Hippocampal formation (tissue), 2 donors: ENCODE measurements around the gene CCNB2.
"Not testable (repeated sequence)": the region's sequence is repeated elsewhere in the genome, so short reads cannot be mapped to it uniquely, and the experiment has no call there.

Experiments
- DNase-seq, 2 donors: peaks; one replicate each; lab custom pipeline; 2025; lab: John Stamatoyannopoulos, UW

Gene CCNB2

DNA sequence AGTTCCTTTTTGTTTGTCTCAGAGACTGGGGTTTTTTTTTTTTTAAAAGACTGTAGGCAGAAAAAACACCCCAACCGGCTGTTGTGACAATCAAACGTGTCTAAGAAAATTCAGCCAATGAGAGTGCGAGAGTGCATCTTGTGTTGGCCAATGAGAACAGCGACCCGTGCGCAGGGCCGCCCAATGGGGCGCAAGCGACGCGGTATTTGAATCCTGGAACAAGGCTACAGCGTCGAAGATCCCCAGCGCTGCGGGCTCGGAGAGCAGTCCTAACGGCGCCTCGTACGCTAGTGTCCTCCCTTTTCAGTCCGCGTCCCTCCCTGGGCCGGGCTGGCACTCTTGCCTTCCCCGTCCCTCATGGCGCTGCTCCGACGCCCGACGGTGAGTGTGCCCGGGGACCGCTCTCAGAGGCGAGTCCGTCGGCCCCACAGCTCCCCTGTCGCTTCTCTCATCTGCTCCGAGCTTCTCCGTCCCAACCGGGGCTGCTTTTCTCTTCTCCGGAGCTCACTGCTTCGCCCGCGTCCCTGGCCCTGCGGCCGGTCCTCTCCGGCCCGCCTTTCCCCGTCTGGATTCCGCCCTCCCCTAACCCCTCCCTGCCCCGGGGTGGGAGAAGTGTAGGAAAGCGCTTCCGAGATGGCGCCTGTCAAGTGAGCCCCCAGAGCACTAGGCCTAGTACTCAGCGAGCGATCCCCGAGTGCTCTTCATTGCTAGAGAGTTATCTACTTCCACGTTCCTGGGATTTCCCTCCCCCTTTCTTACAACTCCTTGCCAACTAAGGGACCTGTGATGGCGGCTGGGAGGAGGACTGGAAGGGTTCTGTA lies at the start of gene CCNB2:
Gene CCNB2, plus strand, starts transcription at position 235 of the 821 bp plus-strand sequence. Its CDS starts 123 bp downstream, at position 358.
- peak; percentile 80 to 90 for DNase-seq

DNA sequence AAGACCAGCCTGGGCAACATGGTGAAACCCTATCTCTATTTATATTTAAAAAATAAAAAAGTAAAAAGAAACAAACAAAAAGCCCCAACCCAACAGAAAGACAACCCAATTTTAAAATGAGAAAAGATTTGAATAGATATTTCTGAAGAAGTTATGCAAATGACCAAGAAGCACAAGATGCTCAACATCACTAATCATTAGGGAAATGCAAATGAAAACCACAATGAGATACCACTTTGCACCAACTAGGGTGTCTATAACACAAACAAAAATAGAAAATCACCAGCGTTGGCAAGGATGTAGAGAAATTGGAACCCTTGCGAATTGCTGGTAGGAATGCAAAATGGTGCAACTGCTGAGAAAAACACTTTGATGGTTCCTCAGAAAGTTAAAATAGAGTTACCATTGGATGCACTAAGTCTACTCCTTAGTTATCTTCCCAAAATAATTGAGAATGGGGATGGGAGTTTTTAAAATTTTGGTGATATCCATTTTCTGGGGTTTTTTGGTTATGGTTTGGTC lies 45.8 kb upstream of the CCNB2 start:
- DNase-seq, result no peak

DNA sequence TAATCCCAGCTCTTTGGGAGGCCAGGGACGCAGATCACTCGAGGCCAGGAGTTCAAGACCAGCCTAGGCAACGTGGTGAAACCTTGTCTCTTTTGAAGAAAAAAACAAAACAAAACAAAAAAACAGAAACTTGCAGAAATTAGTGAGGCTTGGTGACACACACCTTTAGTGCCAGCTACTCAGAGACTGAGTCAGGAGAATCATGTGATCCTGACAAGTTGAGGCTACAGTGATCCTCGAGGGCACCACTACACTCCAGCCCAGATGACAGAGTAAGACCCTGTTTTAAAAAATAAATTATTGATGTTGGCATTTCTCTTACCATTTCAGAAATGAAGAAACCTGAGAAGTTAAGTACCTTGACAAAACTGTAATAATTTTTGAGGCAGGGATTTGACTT lies 44.6 kb upstream of the CCNB2 start:
- no peak for DNase-seq

DNA sequence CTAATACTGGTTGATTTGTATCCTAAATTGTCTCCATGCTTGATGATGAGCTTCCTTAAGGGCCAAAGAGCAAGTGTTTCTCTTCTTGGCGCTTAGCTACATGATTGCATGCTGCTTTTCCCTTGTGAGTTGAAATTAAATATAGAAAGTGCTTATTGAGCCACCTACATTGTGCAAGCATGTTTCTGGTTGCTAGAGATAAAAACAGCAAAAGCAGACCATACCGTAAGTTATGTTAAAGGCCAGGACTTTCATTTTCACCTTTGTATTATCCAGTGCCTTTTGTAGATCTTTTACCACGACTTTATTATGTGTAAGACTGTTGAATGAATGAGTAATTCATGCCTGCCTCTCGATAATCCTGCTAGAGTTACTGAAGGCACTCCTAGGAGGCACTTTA lies 41.9 kb upstream of the CCNB2 start:
- DNase-seq, result no peak

DNA sequence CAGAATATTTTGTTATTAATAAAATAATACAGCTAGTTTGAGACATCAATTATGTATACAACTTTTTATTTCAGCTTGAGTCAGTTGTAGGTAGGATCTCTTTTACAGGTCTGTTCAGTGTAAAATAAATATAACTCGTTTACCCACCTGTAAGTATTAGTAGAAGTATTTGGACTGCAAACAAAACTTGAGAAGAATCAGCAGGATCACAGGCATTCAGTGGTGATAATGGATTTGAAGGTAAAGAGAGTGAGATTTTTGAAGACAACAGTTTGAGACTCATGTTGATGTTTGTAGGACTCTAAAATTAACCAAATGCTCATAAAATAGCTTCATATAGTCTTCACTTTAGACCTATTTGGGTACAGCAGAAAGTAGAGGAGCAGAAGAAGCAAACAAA lies 35.5 kb upstream of the CCNB2 start:
- DNase-seq, result no peak

DNA sequence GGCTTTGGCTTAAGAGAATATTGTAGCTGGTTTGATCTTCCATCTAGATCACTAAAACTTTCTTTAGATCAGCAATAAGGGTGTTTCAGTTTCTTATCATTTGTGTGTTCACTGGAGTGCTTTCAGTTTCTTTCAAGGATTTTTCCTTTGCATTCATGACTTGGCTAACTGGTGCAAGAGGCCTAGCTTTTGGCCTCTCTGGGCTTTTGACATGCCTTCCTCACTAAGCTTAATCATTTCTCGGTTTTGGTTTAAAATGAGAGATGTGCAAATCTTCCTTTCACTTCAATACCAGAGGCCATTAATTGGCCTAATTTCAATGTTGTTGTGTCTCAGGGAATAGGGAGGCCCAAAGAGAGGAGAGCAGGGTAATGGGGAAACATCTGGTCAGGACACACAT lies 30.3 kb upstream of the CCNB2 start:
- no peak for DNase-seq

DNA sequence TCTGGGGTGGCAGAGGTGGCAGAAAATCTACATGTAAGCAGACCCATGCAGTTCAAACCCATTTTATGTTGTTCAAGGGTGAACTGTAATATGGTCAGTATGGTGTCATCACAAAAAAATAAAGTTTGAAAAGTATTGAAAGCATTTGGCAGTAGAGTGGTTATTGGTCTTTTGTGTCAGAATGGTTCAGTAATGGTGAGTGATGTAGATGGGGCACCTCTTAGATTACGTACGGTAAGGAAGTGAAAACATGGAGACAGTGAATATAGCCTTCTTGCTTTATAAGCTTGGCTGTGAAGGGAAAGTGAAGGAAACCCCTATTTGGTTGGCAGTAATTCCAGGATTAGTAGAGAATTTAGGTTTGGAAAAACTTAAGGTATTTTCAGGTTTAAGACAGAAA lies 17.2 kb upstream of the CCNB2 start:
- no peak for DNase-seq

DNA sequence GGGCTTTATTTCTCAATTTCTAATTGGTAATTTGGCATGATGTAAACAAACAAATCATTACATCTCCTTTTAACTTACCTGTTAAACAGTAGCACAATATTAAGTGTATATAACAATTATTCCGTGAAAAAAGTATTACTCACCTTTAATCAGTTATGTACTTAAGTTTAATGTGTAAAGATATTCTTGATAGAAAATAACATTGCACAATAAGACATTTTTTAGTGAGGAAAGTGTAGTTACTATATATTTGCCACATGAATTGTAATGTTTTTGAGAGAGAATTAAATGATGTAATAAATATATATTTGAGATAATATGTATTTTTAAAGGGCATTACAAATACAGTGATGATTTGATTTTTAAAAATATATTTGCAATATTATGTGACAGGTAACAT lies 10.9 kb upstream of the CCNB2 start:
- no peak for DNase-seq

DNA sequence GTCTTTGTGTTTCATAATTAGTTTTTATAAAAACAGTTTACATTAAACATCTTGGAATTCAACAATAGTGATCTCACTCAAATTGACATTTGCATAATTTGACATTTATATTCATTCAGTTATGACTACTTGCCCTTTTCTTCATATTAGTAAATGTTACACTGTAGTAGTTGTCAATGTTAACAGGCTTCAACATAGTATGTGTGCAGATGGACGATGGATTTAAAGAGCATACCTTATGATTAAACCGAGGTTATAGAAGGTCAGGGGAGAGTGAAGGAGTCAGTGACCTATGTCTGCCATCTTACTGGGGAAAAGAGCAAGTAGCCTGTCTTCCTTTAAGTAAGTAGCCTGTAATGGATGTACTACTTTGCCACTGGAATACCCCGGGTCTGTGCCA lies 8.5 kb upstream of the CCNB2 start:
- no peak for DNase-seq

DNA sequence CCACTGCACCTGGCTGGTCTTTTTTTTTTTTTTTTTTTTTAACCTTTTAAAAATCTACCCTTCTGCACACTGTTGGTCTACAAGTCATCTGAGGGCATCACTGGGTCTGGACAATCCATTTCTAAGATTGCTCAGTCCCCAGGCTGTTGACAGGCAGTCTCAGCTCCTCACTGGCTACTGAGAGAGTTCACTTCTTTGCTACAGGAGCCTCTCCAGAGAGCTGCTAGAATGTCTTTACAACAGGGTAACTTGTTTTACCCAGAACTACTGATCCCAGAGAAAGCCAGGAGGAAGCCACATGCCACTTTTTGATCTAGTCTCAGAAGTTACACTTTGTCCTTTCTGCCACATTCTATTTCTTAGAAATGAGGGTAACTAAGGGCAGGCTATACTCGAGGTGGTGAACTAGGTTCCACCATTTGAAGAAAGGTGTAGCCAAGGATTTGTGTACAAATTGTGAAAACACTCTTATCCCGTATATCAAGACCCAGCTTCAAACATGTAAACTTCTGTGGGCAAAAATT lies 5.7 kb upstream of the CCNB2 start:
- no peak for DNase-seq

DNA sequence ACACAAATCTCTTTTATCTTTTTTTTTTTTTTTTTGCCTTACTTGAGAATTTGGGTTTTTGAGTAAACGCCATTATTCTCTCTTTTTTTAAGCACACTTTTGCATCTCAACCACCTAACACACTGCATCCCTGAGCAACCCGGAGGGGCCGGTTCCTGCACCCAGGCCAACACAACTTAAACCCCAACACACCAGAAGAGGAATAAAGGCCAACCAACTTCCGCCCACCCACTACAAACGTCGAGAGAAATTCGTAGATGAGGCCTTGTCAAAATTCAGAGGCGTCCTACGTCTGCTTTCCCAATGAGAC lies 389 bp upstream of the CCNB2 start:
- no peak for DNase-seq

DNA sequence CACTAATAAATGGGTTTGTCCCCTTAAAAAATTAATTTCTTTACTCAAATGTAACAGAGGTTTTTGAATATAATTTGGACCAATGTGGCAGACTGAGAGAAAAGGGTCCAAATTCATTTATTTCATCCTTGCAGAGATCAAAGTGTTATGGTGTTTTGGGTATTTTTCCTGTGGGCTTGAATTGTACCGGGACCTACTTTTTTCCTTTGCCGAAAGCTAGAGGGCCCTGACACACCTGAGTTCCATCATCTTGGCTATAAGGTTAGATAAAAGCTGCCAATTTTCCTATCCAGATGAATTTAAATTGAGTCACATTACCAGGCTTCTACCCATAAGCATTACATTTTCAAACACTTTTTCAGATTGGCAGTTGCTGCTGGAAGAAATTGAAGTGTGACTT lies 908 bp downstream of the CCNB2 start:
- no peak for DNase-seq

DNA sequence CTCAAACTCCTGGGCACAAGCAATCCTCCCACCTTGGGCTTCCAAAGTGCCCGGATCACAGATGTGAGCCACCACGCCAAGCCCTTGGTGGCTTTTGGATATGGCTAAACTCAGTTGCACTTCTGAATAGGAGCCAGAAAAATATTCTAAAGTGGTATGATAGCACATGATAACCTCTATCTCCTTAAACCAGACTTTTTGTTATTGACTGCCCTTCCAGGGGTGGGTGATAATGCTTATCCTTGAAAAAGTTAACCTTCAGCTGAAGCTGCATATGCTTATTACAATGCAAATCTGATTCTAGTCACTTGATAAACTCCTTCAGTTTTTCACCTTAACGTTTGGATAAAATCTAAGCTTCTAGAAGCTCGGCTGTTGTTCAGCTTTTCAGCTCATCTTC lies 6.3 kb downstream of the CCNB2 start:
- DNase-seq, result no peak

DNA sequence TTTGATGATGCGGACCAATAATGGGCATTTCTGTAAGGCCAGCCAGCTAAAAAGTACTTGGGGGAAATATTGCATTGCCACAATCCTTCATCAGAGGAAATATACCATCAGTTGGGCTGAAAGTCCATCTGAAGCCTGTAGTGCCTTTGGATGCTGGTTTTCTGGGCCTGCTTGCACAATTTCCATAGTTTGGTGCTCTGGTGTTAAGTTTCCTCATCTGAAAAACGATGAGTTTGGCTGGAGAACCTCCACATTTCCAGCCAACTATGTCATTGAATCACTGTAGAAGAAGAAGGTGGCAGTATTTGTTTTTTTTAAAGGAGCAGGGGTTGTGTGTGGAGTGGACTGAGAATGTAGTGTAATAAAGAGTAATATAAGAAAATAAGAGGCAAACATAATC lies 10.1 kb downstream of the CCNB2 start:
- DNase-seq, result no peak

DNA sequence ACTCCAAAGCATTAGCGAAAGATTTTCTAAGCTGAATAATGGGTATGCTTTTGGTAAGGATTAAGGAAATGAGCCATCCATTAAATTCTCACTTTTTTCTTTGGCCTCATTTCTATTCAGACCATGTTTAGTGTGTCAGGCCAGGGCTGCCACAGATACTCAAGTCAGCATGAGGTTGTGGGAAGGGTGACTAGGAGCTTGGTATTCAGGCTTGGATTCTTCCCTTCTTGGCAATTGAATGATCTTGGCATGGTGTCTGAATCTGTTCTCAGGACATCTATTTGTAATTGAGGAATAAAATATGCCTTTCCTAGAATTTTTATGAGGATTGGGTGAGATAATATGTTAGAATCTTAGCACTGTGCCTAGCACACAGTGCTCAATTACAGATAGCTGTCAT lies 11.2 kb downstream of the CCNB2 start:
- DNase-seq, result no peak

DNA sequence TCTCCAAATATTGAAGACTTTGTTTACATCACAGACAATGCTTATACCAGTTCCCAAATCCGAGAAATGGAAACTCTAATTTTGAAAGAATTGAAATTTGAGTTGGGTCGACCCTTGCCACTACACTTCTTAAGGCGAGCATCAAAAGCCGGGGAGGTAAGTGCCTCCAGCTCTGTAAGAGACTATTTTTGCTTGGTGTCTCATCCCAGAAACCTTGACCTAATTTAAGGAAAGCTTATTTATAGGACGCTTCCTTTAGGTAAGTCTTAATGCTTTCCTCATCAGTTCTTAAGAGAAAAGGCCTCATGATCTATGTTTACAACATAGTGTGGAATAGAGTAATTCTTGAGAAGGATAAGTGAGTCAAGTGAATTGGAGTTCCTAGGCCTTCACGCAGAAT lies 11.8 kb downstream of the CCNB2 start:
- no peak for DNase-seq

DNA sequence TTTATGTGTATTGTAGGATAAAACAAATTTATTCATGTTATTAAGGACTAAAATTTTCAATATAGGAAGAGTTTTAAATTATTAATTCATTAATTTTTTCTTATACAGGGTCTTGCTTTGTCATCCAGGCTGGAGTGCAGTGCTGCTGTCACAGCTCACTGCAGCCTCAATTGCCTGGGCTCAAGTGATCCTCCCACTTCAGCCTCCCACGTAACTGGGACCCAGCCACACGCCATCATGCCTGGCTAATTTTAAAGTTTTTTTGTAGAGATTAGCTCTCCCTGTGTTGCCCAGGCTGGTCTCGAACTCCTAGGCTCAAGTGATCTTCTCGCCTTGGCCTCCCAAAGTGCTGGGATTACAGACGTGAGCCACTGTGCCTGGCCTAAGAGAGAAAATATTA lies 14.7 kb downstream of the CCNB2 start:
- DNase-seq, result no peak

DNA sequence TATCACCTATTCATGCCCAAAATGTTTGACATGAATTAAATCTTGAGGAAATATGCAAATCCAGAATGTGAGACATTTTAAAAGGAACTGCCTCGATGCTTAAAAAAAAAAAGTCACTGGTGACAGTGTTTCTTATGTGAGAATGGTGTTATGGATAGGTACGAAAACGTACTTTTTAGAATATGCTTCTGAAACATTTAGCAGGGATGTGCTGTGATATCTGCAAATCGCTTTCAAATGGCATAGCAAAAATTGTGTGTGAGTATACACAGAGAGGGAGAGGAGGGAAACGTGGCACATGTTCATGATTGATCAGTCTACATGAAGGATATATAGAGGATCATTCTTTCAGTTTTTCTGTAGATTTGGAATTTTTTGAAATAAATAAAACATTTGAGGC lies 16.0 kb downstream of the CCNB2 start:
- no peak for DNase-seq

DNA sequence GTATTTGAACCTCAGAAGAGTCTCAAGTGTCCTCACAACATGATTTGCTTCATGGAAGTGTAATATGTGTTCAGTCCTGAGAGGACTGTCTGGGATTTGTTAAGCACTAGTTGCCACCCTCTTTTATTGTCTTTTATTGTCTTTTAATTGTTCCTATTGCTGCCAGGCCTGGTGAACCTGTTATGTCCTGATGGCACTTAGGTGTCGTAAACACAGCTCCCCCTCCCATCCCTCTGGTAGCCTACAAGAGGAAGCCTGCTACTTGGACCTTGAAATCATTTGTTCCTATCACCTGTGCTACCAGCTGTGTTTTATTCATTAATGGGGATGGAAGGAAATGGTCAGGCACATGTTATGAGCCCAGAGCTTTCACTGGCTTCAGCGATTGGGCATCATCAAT lies 19.3 kb downstream of the CCNB2 start:
- no peak for DNase-seq

DNA sequence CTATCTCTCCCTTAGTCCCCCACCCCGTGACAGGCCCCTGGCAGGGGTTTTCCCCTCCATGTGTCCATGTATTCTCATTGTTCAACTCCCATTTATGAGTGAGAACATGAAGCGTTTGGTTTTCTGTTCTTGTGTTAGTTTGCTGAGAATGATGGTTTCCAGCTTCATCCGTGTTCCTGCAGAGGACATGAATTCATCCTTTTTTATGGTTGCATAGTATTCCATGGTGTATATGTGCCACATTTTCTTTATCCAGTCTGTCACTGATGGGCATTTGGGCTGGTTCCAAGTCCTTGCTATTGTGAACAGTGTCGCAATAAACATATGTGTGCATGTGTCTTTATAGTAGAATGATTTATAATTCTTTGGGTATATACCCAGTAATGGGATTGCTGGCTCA lies 20.7 kb downstream of the CCNB2 start:
- DNase-seq, result not testable (repeated sequence)

DNA sequence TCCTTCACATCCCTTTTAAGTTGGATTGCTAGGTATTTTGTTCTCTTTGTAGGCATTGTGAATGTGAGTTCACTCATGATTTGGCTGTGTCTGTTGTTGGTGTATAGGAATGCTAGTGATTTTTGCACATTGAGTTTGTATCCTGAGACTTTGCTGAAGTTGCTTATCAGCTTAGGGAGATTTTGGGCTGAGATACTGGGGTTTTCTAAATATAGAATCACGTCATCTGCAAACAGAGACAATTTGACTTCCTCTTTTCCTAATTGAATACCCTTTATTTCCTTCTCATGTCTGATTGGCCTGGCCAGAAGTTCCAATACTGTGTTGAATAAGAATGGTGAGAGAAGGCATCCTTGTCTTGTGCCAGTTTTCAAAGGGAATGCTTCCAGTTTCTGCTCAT lies 22.3 kb downstream of the CCNB2 start:
- DNase-seq, result not testable (repeated sequence)

DNA sequence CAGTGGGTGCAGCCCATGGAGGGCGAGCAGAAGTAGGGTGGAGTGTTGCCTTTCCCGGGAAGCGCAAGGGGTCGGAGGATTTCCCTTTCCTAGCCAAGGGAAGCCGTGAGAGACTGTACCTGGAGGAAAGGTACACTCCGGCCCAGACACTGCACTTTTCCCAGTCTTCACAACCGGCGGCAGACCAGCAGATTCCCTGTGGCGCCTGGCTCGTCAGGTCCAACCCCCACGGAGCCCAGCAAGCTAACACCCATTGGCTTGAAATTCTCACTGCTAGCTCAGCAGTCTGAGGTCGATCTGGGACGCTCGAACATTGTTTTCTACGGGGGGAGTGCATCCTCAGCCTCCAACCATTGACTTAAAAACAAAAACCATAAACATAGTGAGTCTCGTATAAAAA lies 26.5 kb downstream of the CCNB2 start:
- no peak for DNase-seq

DNA sequence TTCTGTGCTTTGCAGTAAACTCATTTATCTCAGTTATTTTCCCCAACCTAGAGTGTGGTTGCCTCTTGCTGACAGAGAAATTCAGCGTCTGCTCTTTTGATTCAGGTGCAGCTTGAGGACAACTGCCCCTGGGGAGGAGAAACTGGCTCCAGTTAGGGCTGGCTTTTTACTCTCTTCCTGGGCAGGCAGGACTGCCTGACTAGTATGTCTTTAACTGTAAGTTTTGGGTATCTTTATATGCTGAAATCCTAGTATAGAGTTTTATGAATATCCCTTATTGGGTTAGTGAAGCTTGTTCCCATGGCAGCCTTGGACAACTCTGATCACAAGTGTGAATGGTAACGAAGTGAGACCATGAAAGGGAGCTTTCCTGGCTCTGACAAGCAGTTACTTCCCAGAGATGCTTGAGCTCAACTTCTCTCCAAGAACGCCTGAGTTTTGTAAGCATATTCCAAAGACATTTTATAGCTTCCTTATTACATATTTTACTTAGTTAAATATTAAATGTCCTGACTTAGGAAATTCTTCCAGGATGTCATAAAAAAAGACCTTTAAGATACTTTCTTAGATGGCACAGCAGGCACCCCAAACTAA lies 27.1 kb downstream of the CCNB2 start:
- no peak for DNase-seq
